GM12872 (cell line): ENCODE data around the gene MELTF.

Experiments
- CTCF ChIP-seq: IDR thresholded peaks from 3 replicates; pipeline ENCODE4 v1.5.1; 2011; ENCODE audit warnings: low read depth, mild to moderate bottlenecking, low read length, moderate library complexity; ENCODE audit not compliant: insufficient read depth

MELTF gene

GRCh38 chr3:197028728-197029510 is 698 bp downstream of the MELTF start:
- no peak for TF ChIP-seq CTCF

DNA sequence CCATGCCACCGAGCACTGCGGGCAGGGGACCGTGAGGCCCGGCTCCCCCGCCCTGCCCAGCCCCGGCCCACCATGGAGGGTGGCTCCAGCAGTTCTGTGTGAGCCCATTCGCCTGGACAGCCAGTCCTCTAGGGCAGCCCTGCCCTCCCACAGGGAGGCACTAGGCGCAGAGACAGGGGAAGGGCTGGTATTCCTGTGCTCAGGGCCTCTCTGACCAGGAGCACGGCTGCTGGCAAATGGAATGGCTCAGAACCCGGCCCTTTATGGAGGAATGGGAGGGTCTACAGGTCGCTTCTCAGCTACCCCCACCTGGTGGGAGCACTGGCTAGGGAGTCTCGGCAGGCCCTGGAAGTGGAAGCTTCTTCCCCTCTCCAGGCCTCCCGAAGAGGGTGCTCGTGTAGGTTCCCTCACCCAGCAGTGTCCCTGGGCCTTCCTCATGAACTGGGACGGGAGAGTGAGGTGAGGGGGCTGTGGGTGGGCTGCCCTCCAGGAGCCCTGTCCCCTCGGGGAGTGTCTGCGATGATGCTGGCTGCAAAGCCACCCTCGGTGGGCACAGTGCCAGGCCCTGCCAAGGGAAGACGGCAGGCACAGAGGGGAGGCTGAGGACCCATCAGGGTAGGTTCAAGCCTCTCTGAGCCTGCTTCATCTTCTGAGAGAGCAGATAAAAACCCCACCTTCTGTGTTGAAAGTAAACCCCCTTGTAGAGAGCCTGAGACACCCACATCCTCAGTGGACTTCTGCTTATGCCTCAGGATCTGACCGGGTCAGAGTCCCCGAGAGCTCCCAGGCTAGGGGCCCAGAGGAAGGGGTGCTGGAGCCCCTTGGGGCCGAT is 1.5 kb downstream of the MELTF start:
- TF ChIP-seq CTCF = no peak

GRCh38 chr3:197027151-197027895 is 2.3 kb downstream of the MELTF start:
- no peak for TF ChIP-seq CTCF

GRCh38 chr3:197026481-197026866 is 3.1 kb downstream of the MELTF start:
- no peak for TF ChIP-seq CTCF

- no peak for TF ChIP-seq CTCF
These were observed 3.7 kb downstream of the MELTF start for GRCh38 chr3:197025736-197026480.

GRCh38 chr3:197024881-197025735 is 4.5 kb downstream of the MELTF start:
- TF ChIP-seq CTCF = no peak
